Keratinocyte (primary cell): ENCODE results near the gene KCTD21. TPM values are rescaled to one million over a fixed set of nuclear protein-coding genes. Genes with fewer than 3 reads are reported as not detected.

Experiments
- DNase-seq: peaks from one replicate; pipeline ENCODE4 v3.0.0-alpha.2; 2011; ENCODE audit warnings: low read depth, missing footprints, low spot score
- FAIRE-seq: peaks from 2 replicates; lab custom pipeline; 2011; peaks lifted over from hg19 to GRCh38; lab: Jason Lieb, UNC
- H2AFZ ChIP-seq: 2 replicates; pipeline ENCODE4 v1.6.0; 2012; ENCODE audit warnings: low read length, control low read depth, inconsistent platforms; ENCODE audit not compliant: control insufficient read depth
- H3K27ac ChIP-seq: 2 replicates; pipeline ENCODE4 v1.5.1; 2011; ENCODE audit warnings: low read length; ENCODE audit not compliant: control insufficient read depth, insufficient read depth
- H3K27me3 ChIP-seq: 3 replicates; pipeline ENCODE4 v1.6.0; 2011; ENCODE audit warnings: low read length; ENCODE audit not compliant: control insufficient read depth, insufficient read depth; ENCODE audit errors: extremely low read depth
- H3K36me3 ChIP-seq, 2 experiments: 2 replicates in 1 of 2; 3 replicates in 1 of 2; pipeline ENCODE4 v1.5.1; 2011; ENCODE audit warnings: low read length in 2 of 2, mild to moderate bottlenecking in 1 of 2; ENCODE audit not compliant: control insufficient read depth in 2 of 2, insufficient read depth in 2 of 2; ENCODE audit errors: extremely low read depth in 1 of 2
- H3K4me1 ChIP-seq: 3 replicates; pipeline ENCODE4 v1.5.1; 2011; ENCODE audit warnings: low read length; ENCODE audit not compliant: control insufficient read depth, insufficient read depth; ENCODE audit errors: extremely low read depth
- H3K4me2 ChIP-seq: 3 replicates; pipeline ENCODE4 v1.6.0; 2011; ENCODE audit warnings: low read depth, low read length; ENCODE audit not compliant: control insufficient read depth, insufficient read depth; ENCODE audit errors: extremely low read depth
- H3K4me3 ChIP-seq, 3 experiments: fragments of 200-600 bp in 1 of 3; sonication (generic) in 1 of 3; 2 replicates in 2 of 3; 3 replicates in 1 of 3; pipeline ENCODE4 v1.5.1; 2011 to 2016; ENCODE audit warnings: low read length in 3 of 3, mild to moderate bottlenecking in 3 of 3, control low read depth in 2 of 3, inconsistent platforms in 1 of 3, low read depth in 1 of 3, mixed read lengths in 1 of 3, mixed run types in 1 of 3, moderate library complexity in 1 of 3; ENCODE audit not compliant: control insufficient read depth in 2 of 3, insufficient read depth in 2 of 3; ENCODE audit errors: extremely low read depth in 1 of 3
- H3K79me2 ChIP-seq: 2 replicates; pipeline ENCODE4 v1.6.0; 2012; ENCODE audit warnings: low read length; ENCODE audit not compliant: control insufficient read depth, insufficient read depth
- H3K9ac ChIP-seq: 3 replicates; pipeline ENCODE4 v1.6.0; 2011; ENCODE audit warnings: low read length; ENCODE audit not compliant: control insufficient read depth, insufficient read depth; ENCODE audit errors: extremely low read depth
- H3K9me1 ChIP-seq: 3 replicates; pipeline ENCODE4 v1.6.0; 2011; ENCODE audit warnings: low read length; ENCODE audit not compliant: control insufficient read depth, insufficient read depth; ENCODE audit errors: extremely low read depth
- H3K9me3 ChIP-seq: 2 replicates; pipeline ENCODE4 v1.5.1; 2012; ENCODE audit warnings: low read depth, low read length; ENCODE audit not compliant: control insufficient read depth
- H4K20me1 ChIP-seq: 3 replicates; pipeline ENCODE4 v1.6.0; 2011; ENCODE audit warnings: low read length; ENCODE audit not compliant: control insufficient read depth, insufficient read depth; ENCODE audit errors: extremely low read depth
- CTCF ChIP-seq, 3 experiments: IDR thresholded peaks in 1 of 3; conservative IDR thresholded peaks in 1 of 3; optimal IDR thresholded peaks in 1 of 3; 2 replicates in 2 of 3; 3 replicates in 1 of 3; pipeline versions ENCODE3 to v1.5.1; 2011; ENCODE audit warnings: low read length in 3 of 3, mild to moderate bottlenecking in 3 of 3, moderate library complexity in 2 of 3, control low read depth in 1 of 3, inconsistent platforms in 1 of 3; ENCODE audit not compliant: insufficient read depth in 2 of 3; ENCODE audit errors: extremely low read depth in 1 of 3
- EZH2 ChIP-seq: IDR thresholded peaks from one replicate; pipeline ENCODE4 v1.6.1; 2012; ENCODE audit warnings: inconsistent platforms, mild to moderate bottlenecking, low read length, moderate library complexity
- dilution Hi-C: fragments of 300-500 bp; cut with MboI; formaldehyde crosslinking; loops from one replicate; pipeline ENCODE4 v1.7.0; 2020; ENCODE audit warnings: low sequenced_read_pairs; ENCODE audit not compliant: extremely low pct_ligation_motif_present
- polyA plus RNA-seq, 5 experiments: library from polyadenylated mRNA; depleted of rRNA in 3 of 5; stranded (reverse) in 3 of 5; stranded (forward) in 1 of 5; unstranded in 1 of 5; fragments of >200 nt; gene quantifications; 1 replicate in 1 of 5; 2 replicates in 3 of 5; 3 replicates in 1 of 5; pipeline versions ENCODE4 v1.2.1 to v1.2.3, GENCODE V29; 2011 to 2012; ENCODE audit warnings: missing spikeins in 2 of 5, low read depth in 1 of 5, low replicate concordance in 1 of 5
- small RNA-seq, 3 experiments: library from RNA; depleted of rRNA; stranded (forward); fragments of <200 nt; gene quantifications; one replicate each; pipeline ENCODE3, GENCODE V24; 2012; ENCODE audit warnings: low read depth in 3 of 3, low replicate concordance in 1 of 3; ENCODE audit not compliant: insufficient read length in 3 of 3

KCTD21 gene
- polyA plus RNA-seq, 1 donor (not counting 4 experiments of a cell fraction or from before 2014, with no cell fraction given), result 10.4 TPM

GRCh38 chr11:78131956-78132355, 56.5 kb downstream of the KCTD21 start:
- Histone ChIP-seq H3K27me3 (no peaks in the 10 kb centered on the region), H3K4me3 (no peak overlapping the region), H3K9ac (no peak overlapping the region), H3K4me2 (no peak overlapping the region), H4K20me1 (no peaks in the 10 kb centered on the region), H3K4me1 (peaks cover 3% of the 10 kb centered on the region), H3K27ac (no peak overlapping the region), H3K9me1 (no peaks in the 10 kb centered on the region), H2AFZ (no peak overlapping the region), H3K79me2 (peaks cover 10% of the 10 kb centered on the region), H3K36me3 (no peaks in the 10 kb centered on the region), H3K9me3 (no peaks in the 10 kb centered on the region)
- TF ChIP-seq EZH2, result no peak
- TF ChIP-seq CTCF (optimal IDR thresholded peaks at IDR 0.05 in 1 of 3, IDR thresholded peaks at IDR 0.05 in 1 of 3, conservative IDR thresholded peaks at IDR 0.05 in 1 of 3; ENCODE audit: extremely low read depth in 1 of 3, insufficient read depth in 2 of 3, low read length in 3 of 3), result no peak
- dilution Hi-C loops, result no loop called here
- no peak for DNase-seq
- FAIRE-seq, result no peak

- Histone ChIP-seq H3K4me1 (peaks cover 2% of the 10 kb centered on the region), H3K9ac (no peak overlapping the region), H3K27ac (no peak overlapping the region), H3K27me3 (no peaks in the 10 kb centered on the region), H4K20me1 (no peaks in the 10 kb centered on the region), H3K79me2 (no peaks in the 10 kb centered on the region), H3K4me3 (no peak overlapping the region), H3K4me2 (no peak overlapping the region), H2AFZ (no peak overlapping the region), H3K9me3 (no peaks in the 10 kb centered on the region), H3K9me1 (no peaks in the 10 kb centered on the region), H3K36me3 (peaks cover 1 to 4% of the 10 kb centered on the region in 2 experiments)
- DNase-seq, result no peak
- FAIRE-seq, result no peak
- dilution Hi-C loops, result no loop called here
- no peak for TF ChIP-seq EZH2
- no peak for TF ChIP-seq CTCF (optimal IDR thresholded peaks at IDR 0.05 in 1 of 3, IDR thresholded peaks at IDR 0.05 in 1 of 3, conservative IDR thresholded peaks at IDR 0.05 in 1 of 3; ENCODE audit: extremely low read depth in 1 of 3, insufficient read depth in 2 of 3, low read length in 3 of 3)
These were observed 61.0 kb downstream of the KCTD21 start for GRCh38 chr11:78127403-78127802.

Small RNAs within 50 kb of the gene (small RNA-seq; reads per million reads assigned to genes)
- 0 reads per million in 3 experiments for gene RNU6-126P

Other genes with a start within 250 kb of the KCTD21 start
- gene INTS4, start 194.0 kb downstream of the KCTD21 start, polyA plus RNA-seq, result 14.9 to 19.4 TPM (median 18.0 TPM) in 3 replicates
- 0.81 to 3.4 TPM (median 2.1 TPM) in 3 replicates for gene KCTD14, start 165.3 kb downstream of the KCTD21 start, polyA plus RNA-seq
- not detected in 3 replicates for gene THRSP, start 124.8 kb downstream of the KCTD21 start, polyA plus RNA-seq
- 132 to 150 TPM (median 150 TPM) in 3 replicates for gene NDUFC2, start 108.8 kb downstream of the KCTD21 start, polyA plus RNA-seq
- gene ALG8, start 49.0 kb downstream of the KCTD21 start, polyA plus RNA-seq, result 47.7 to 71.8 TPM (median 48.4 TPM) in 3 replicates
- gene USP35, start 293 bp upstream of the KCTD21 start, polyA plus RNA-seq, result 4.8 to 8.4 TPM (median 5.0 TPM) in 3 replicates
- gene GAB2, start 229.2 kb upstream of the KCTD21 start, polyA plus RNA-seq, result 0.36 to 1.2 TPM (median 0.68 TPM) in 3 replicates